Tibial nerve (tissue), 4 donors: ENCODE measurements around the gene SLAMF1.

Experiments
- EP300 ChIP-seq, 2 donors: sonication (generic); formaldehyde crosslinking; IDR thresholded peaks; one replicate each; pipeline ENCODE4 v1.6.1; 2017; ENCODE audit warnings: antibody characterized with exemption in 2 of 2, mild to moderate bottlenecking in 1 of 2
- POLR2A ChIP-seq, 2 donors: fragments of 450-650 bp; IDR thresholded peaks; one replicate each; pipeline ENCODE4 v1.6.1; 2017; ENCODE audit warnings: antibody characterized with exemption in 2 of 2, mild to moderate bottlenecking in 2 of 2, moderate library complexity in 2 of 2
- TF ChIP-seq, protein P1 (sequence below), 5 experiments: fragments of 200-600 bp in 3 of 5; fragments of 450-650 bp in 2 of 5; sonication (generic) in 3 of 5; IDR thresholded peaks; one replicate each; pipeline ENCODE4 v1.5.1; 2016 to 2019; ENCODE audit warnings: antibody characterized with exemption in 5 of 5, mild to moderate bottlenecking in 3 of 5, moderate library complexity in 2 of 5

DNA sequence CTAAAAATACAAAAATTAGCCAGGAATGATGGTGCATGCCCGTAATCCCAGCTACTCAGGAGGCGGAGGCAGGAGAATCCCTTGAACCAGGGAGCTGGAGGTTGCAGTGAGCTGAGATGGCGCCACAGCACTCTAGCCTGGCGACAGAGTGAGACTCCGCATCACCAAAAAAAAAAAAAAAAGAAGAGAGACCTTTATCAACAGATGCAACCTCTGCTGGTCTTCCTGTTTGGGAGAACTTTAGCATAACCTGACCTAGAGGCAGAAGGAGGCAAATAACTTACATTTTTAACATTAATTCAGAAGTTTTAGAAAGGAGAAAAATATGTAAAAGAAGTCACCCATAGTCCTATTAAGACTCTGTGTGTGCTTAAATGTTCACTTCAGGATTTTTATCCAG lies 32.4 kb downstream of the SLAMF1 start:
- TF ChIP-seq, protein P1, sequence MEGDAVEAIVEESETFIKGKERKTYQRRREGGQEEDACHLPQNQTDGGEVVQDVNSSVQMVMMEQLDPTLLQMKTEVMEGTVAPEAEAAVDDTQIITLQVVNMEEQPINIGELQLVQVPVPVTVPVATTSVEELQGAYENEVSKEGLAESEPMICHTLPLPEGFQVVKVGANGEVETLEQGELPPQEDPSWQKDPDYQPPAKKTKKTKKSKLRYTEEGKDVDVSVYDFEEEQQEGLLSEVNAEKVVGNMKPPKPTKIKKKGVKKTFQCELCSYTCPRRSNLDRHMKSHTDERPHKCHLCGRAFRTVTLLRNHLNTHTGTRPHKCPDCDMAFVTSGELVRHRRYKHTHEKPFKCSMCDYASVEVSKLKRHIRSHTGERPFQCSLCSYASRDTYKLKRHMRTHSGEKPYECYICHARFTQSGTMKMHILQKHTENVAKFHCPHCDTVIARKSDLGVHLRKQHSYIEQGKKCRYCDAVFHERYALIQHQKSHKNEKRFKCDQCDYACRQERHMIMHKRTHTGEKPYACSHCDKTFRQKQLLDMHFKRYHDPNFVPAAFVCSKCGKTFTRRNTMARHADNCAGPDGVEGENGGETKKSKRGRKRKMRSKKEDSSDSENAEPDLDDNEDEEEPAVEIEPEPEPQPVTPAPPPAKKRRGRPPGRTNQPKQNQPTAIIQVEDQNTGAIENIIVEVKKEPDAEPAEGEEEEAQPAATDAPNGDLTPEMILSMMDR (IDR thresholded peaks at IDR 0.05), result no peak
- TF ChIP-seq EP300 (IDR thresholded peaks at IDR 0.05), result no peak
- TF ChIP-seq POLR2A (IDR thresholded peaks at IDR 0.05), result no peak
